CD4-positive, alpha-beta T cell (primary cell): ENCODE data around the gene TCAP. TPM values are rescaled to one million over a fixed set of nuclear protein-coding genes. Genes with fewer than 3 reads are reported as not detected.

ENCODE experiments used
- ATAC-seq: fragments of 200-7000 bp; cut with Tn5 transposase; one replicate; pipeline ENCODE4 v1.10.0; 2022; ENCODE audit warnings: mild to moderate bottlenecking; ENCODE audit not compliant: poor library complexity
- CTCF ChIA-PET: fragments of 350-600 bp; sonication (Branson Sonifier 250); formaldehyde crosslinking; loops from one replicate; lab custom pipeline; 2021; ENCODE audit warnings: antibody characterized with exemption, inconsistent platforms; lab: Charles Lee
- POLR2A ChIA-PET: fragments of 350-600 bp; sonication (Branson Sonifier 250); formaldehyde crosslinking; loops from one replicate; lab custom pipeline; 2021; ENCODE audit warnings: antibody characterized with exemption, inconsistent platforms; lab: Charles Lee
- DNase-seq, 14 experiments: peaks; one replicate each; pipeline ENCODE4 v3.0.0-alpha.2; 2013 to 2020; ENCODE audit warnings: mixed read lengths in 2 of 14
- H3K27ac ChIP-seq, 2 donors: one replicate each; pipeline versions ENCODE4 v1.5.1 to v1.7.0; 2013; ENCODE audit warnings: low read length in 2 of 2, low read depth in 1 of 2, mild to moderate bottlenecking in 1 of 2
- H3K27me3 ChIP-seq, 2 experiments: 1 replicate in 1 of 2; 2 replicates in 1 of 2; pipeline versions ENCODE4 v1.6.1 to v1.7.0; 2013; ENCODE audit warnings: low read length in 2 of 2, control low read depth in 1 of 2, mild to moderate bottlenecking in 1 of 2, moderate library complexity in 1 of 2; ENCODE audit not compliant: insufficient read depth in 2 of 2, control insufficient read depth in 1 of 2
- H3K36me3 ChIP-seq: one replicate; pipeline ENCODE4 v1.6.1; 2013; ENCODE audit warnings: low read length, control low read depth; ENCODE audit not compliant: insufficient read depth
- H3K4me1 ChIP-seq: one replicate; pipeline ENCODE4 v1.6.1; 2013; ENCODE audit warnings: low read length, control low read depth; ENCODE audit not compliant: insufficient read depth
- H3K4me3 ChIP-seq: one replicate; pipeline ENCODE4 v1.5.1; 2013; ENCODE audit warnings: mild to moderate bottlenecking, low read length, moderate library complexity
- H3K9me3 ChIP-seq, 2 experiments: 1 replicate in 1 of 2; 2 replicates in 1 of 2; pipeline versions ENCODE4 v1.6.1 to v1.7.0; 2013; ENCODE audit warnings: low read length in 2 of 2, mild to moderate bottlenecking in 2 of 2, control low read depth in 1 of 2, moderate library complexity in 1 of 2; ENCODE audit not compliant: control insufficient read depth in 1 of 2, insufficient read depth in 1 of 2
- H3K27ac Mint-ChIP-seq: one replicate; pipeline ENCODE4 v1.8.0; 2020; ENCODE audit warnings: mixed read lengths
- H3K27me3 Mint-ChIP-seq: one replicate; pipeline ENCODE4 v1.8.0; 2021; ENCODE audit warnings: mixed read lengths
- H3K36me3 Mint-ChIP-seq: one replicate; pipeline ENCODE4 v1.8.0; 2021; ENCODE audit warnings: low read depth, mixed read lengths
- H3K4me1 Mint-ChIP-seq: one replicate; pipeline ENCODE4 v1.8.0; 2021; ENCODE audit warnings: low read depth, mixed read lengths
- H3K4me3 Mint-ChIP-seq: one replicate; pipeline ENCODE4 v1.8.0; 2020; ENCODE audit warnings: mild to moderate bottlenecking, mixed read lengths
- H3K9me3 Mint-ChIP-seq: one replicate; pipeline ENCODE4 v1.8.0; 2020; ENCODE audit warnings: mixed read lengths
- CTCF ChIP-seq: fragments of 200-600 bp; IDR thresholded peaks from one replicate; pipeline ENCODE4 v1.8.0; 2022; ENCODE audit warnings: antibody characterized with exemption, mild to moderate bottlenecking
- intact Hi-C, 2 experiments: fragments of 100-400 bp; cut with DNase I in 1 of 2; cut with micrococcal nuclease in 1 of 2; formaldehyde crosslinking; loops; one replicate each; pipeline versions ENCODE4 v1.15.1 to v1.9.0; 2023 to 2025; cut with DNase I, micrococcal nuclease
- total RNA-seq, 174 experiments: library from RNA in 2 of 174; stranded (reverse) in 2 of 174; gene quantifications; one replicate each; pipeline ENCODE4 v1.2.3 and lab custom pipeline; 2021 to 2026

The TCAP gene
- total RNA-seq, 2 experiments from 2014 or later: 6.4 TPM

GRCh38 chr17:39675390-39676082 is 10.4 kb downstream of the TCAP start:
- no peaks in the 10 kb centered on the region for H3K9me3 Mint-ChIP-seq
- Histone ChIP-seq H3K27me3 (peaks cover under 1 to 4% of the 10 kb centered on the region in 2 experiments), H3K4me1 (peaks cover 63% of the 10 kb centered on the region), H3K36me3 (no peaks in the 10 kb centered on the region), H3K9me3 (no peaks in the 10 kb centered on the region), H3K4me3 (no peak overlapping the region), H3K27ac (peak overlapping the region; percentile 44 to 52)
- DNase-seq (no peak), ATAC-seq (no peak)
- intact Hi-C loops: loop anchor here in 1 of 2 experiments (5.0 kb wide), 1 partner anchor 57 kb away; the partner anchor contains the start of gene MIEN1
- TF ChIP-seq CTCF: no peak
- peak overlapping the region; percentile 49 for H3K4me3 Mint-ChIP-seq
- peaks cover 63% of the 10 kb centered on the region for H3K4me1 Mint-ChIP-seq
- peaks cover 7% of the 10 kb centered on the region for H3K27me3 Mint-ChIP-seq
- ChIA-PET CTCF (interaction anchor here (1.5 to 1.6 kb wide), 2 partner anchors 54 to 55 kb away, joined by 3 to 7 read pairs; partner anchors contain the start of gene MIEN1), POLR2A (interaction anchor here (0.9 to 5.3 kb wide), 2 partner anchors 12 to 54 kb away, joined by 3 to 23 read pairs; partner anchors contain the start of gene PGAP3)
- H3K36me3 Mint-ChIP-seq: peaks cover 11% of the 10 kb centered on the region
- peak overlapping the region; percentile 91 for H3K27ac Mint-ChIP-seq

GRCh38 chr17:39676198-39676819 is 11.2 kb downstream of the TCAP start:
- DNase-seq (peak in 12 of 14 experiments; percentile 22 to 90 (median 48)), ATAC-seq (peak; percentile 77)
- Histone ChIP-seq H3K27me3 (no peaks in the 10 kb centered on the region), H3K9me3 (no peaks in the 10 kb centered on the region), H3K27ac (peak overlapping the region; percentile 44 to 52), H3K36me3 (no peaks in the 10 kb centered on the region), H3K4me1 (peaks cover 69% of the 10 kb centered on the region), H3K4me3 (no peak overlapping the region)
- peaks cover 5% of the 10 kb centered on the region for H3K27me3 Mint-ChIP-seq
- H3K27ac Mint-ChIP-seq: peak overlapping the region; percentile 91
- H3K9me3 Mint-ChIP-seq: no peaks in the 10 kb centered on the region
- CTCF ChIA-PET: interaction anchor here (1.4 to 1.5 kb wide), 2 partner anchors 11 to 55 kb away, joined by 3 to 7 read pairs; partner anchors contain the start of gene PGAP3
- H3K4me1 Mint-ChIP-seq: peaks cover 65% of the 10 kb centered on the region
- intact Hi-C loops: loop anchor here in 1 of 2 experiments (5.0 kb wide), 1 partner anchor 56 kb away; the partner anchor contains the start of gene MIEN1
- peak overlapping the region; percentile 49 for H3K4me3 Mint-ChIP-seq
- no peak for TF ChIP-seq CTCF
- POLR2A ChIA-PET: interaction anchor here (0.9 to 5.3 kb wide), 2 partner anchors 12 to 53 kb away, joined by 3 to 23 read pairs; partner anchors contain the start of gene PGAP3
- peaks cover 17% of the 10 kb centered on the region for H3K36me3 Mint-ChIP-seq

GRCh38 chr17:39677072-39677471 is 11.9 kb downstream of the TCAP start:
- no peaks in the 10 kb centered on the region for H3K9me3 Mint-ChIP-seq
- H3K36me3 Mint-ChIP-seq: peaks cover 18% of the 10 kb centered on the region
- no peaks in the 10 kb centered on the region for H3K27me3 ChIP-seq
- peaks cover 64% of the 10 kb centered on the region for H3K4me1 ChIP-seq
- intact Hi-C loops: loop anchor here in 1 of 2 experiments (5.0 kb wide), 1 partner anchor 55 kb away; the partner anchor contains the start of gene MIEN1
- no peak overlapping the region for H3K4me3 ChIP-seq
- H3K4me1 Mint-ChIP-seq: peaks cover 61% of the 10 kb centered on the region
- ChIA-PET CTCF (interaction anchor here (1.4 kb wide), 1 partner anchor 11 kb away, joined by 3 read pairs; the partner anchor contains the start of gene PGAP3), POLR2A (interaction anchor here (5.3 kb wide), 1 partner anchor 11 kb away, joined by 23 read pairs; the partner anchor contains the start of gene PGAP3)
- H3K4me3 Mint-ChIP-seq: no peak overlapping the region
- TF ChIP-seq CTCF: no peak
- H3K9me3 ChIP-seq: no peaks in the 10 kb centered on the region
- H3K27ac Mint-ChIP-seq: peak overlapping the region; percentile 91
- H3K27ac ChIP-seq: peak overlapping the region in 1 of 2 donors; percentile 52
- no peak for ATAC-seq
- no peak for DNase-seq
- no peaks in the 10 kb centered on the region for H3K36me3 ChIP-seq
- H3K27me3 Mint-ChIP-seq: peaks cover under 1% of the 10 kb centered on the region
